ENCODE measurements around the gene SMARCD3. TPM values are rescaled to one million over a fixed set of nuclear protein-coding genes. Genes with fewer than 3 reads are reported as not detected.

The SMARCD3 gene
- total RNA-seq, 2 donors from 2014 or later, result 40.0 to 43.5 TPM

- H3K4me1 Mint-ChIP-seq, result peaks cover 26% of the 10 kb centered on the region
- WGBS, 2 experiments (ENCODE audit: insufficient coverage in 1 of 2, insufficient read length in 1 of 2), result 81 to 92% methylated on average over 7 of the region's 7 CpGs
- TF ChIP-seq CTCF (conservative IDR thresholded peaks at IDR 0.05), result no peak
- peaks cover 70% of the 10 kb centered on the region for H3K27me3 Mint-ChIP-seq (ENCODE audit: insufficient read depth)
- no peak overlapping the region for H3K4me3 Mint-ChIP-seq
- DNase-seq, result no peak
- peaks cover 15% of the 10 kb centered on the region for H3K4me1 ChIP-seq (ENCODE audit: control insufficient read depth, insufficient read depth, low read length)
- H3K36me3 Mint-ChIP-seq (ENCODE audit: low read depth), result peaks cover 10% of the 10 kb centered on the region
- no peak overlapping the region for H3K4me3 ChIP-seq (ENCODE audit: low read length)
- H3K9ac ChIP-seq (ENCODE audit: extremely low read depth, low read length, poor library complexity, severe bottlenecking), result no peak overlapping the region
- peaks cover 4% of the 10 kb centered on the region for H3K9me3 ChIP-seq (ENCODE audit: control insufficient read depth, low read length)
- no peak overlapping the region for H3K27ac ChIP-seq (ENCODE audit: low read depth, low read length)
- H3K27ac Mint-ChIP-seq, result no peak overlapping the region
- no peaks in the 10 kb centered on the region for H3K36me3 ChIP-seq (ENCODE audit: control insufficient read depth, insufficient read depth, low read length)
- H3K9me3 Mint-ChIP-seq, result peaks cover 7% of the 10 kb centered on the region
- no peaks in the 10 kb centered on the region for H3K27me3 ChIP-seq (ENCODE audit: control insufficient read depth, insufficient read depth, low read length, poor library complexity, severe bottlenecking)
Measured at GRCh38 chr7:151255390-151255789, 6.9 kb upstream of the SMARCD3 start.

GRCh38 chr7:151254851-151255250, 6.4 kb upstream of the SMARCD3 start:
- H3K9ac ChIP-seq (ENCODE audit: extremely low read depth, low read length, poor library complexity, severe bottlenecking), result no peak overlapping the region
- Mint-ChIP-seq H3K4me3 (no peak overlapping the region), H3K27ac (no peak overlapping the region), H3K27me3 (ENCODE audit: insufficient read depth) (peaks cover 73% of the 10 kb centered on the region), H3K9me3 (peaks cover 7% of the 10 kb centered on the region), H3K36me3 (ENCODE audit: low read depth) (peaks cover 10% of the 10 kb centered on the region), H3K4me1 (peaks cover 26% of the 10 kb centered on the region)
- H3K4me3 ChIP-seq (ENCODE audit: low read length), result no peak overlapping the region
- H3K9me3 ChIP-seq (ENCODE audit: control insufficient read depth, low read length), result peaks cover 4% of the 10 kb centered on the region
- H3K27me3 ChIP-seq (ENCODE audit: control insufficient read depth, insufficient read depth, low read length, poor library complexity, severe bottlenecking), result no peaks in the 10 kb centered on the region
- H3K4me1 ChIP-seq (ENCODE audit: control insufficient read depth, insufficient read depth, low read length), result peaks cover 21% of the 10 kb centered on the region
- WGBS, 2 experiments (ENCODE audit: insufficient coverage in 1 of 2, insufficient read length in 1 of 2), result 91 to 94% methylated on average over 8 to 11 of the region's 11 CpGs
- H3K27ac ChIP-seq (ENCODE audit: low read depth, low read length), result no peak overlapping the region
- H3K36me3 ChIP-seq (ENCODE audit: control insufficient read depth, insufficient read depth, low read length), result no peaks in the 10 kb centered on the region
- no peak for TF ChIP-seq CTCF (conservative IDR thresholded peaks at IDR 0.05)
- DNase-seq, result no peak

GRCh38 chr7:151254316-151254715, 5.8 kb upstream of the SMARCD3 start:
- Histone ChIP-seq H3K36me3 (ENCODE audit: control insufficient read depth, insufficient read depth, low read length) (no peaks in the 10 kb centered on the region), H3K4me3 (ENCODE audit: low read length) (no peak overlapping the region), H3K4me1 (ENCODE audit: control insufficient read depth, insufficient read depth, low read length) (peaks cover 22% of the 10 kb centered on the region), H3K9ac (ENCODE audit: extremely low read depth, low read length, poor library complexity, severe bottlenecking) (no peak overlapping the region), H3K9me3 (ENCODE audit: control insufficient read depth, low read length) (peaks cover 2% of the 10 kb centered on the region), H3K27me3 (ENCODE audit: control insufficient read depth, insufficient read depth, low read length, poor library complexity, severe bottlenecking) (no peaks in the 10 kb centered on the region), H3K27ac (ENCODE audit: low read depth, low read length) (no peak overlapping the region)
- peaks cover 4% of the 10 kb centered on the region for H3K9me3 Mint-ChIP-seq
- H3K27me3 Mint-ChIP-seq (ENCODE audit: insufficient read depth), result peaks cover 73% of the 10 kb centered on the region
- H3K4me1 Mint-ChIP-seq, result peaks cover 29% of the 10 kb centered on the region
- no peak overlapping the region for H3K27ac Mint-ChIP-seq
- no peak for DNase-seq
- WGBS, 2 experiments (ENCODE audit: insufficient coverage in 1 of 2, insufficient read length in 1 of 2), result 91 to 94% methylated on average over 4 to 7 of the region's 7 CpGs
- H3K4me3 Mint-ChIP-seq, result no peak overlapping the region
- TF ChIP-seq CTCF (conservative IDR thresholded peaks at IDR 0.05), result no peak
- H3K36me3 Mint-ChIP-seq (ENCODE audit: low read depth), result peaks cover 10% of the 10 kb centered on the region

Measured in endodermal cell (in vitro differentiated cells).